Esophagus squamous epithelium (tissue), 4 donors: ENCODE results near the gene KRT4.

Source experiments
- POLR2A ChIP-seq, 4 donors: fragments of 450-650 bp; IDR thresholded peaks; one replicate each; pipeline ENCODE4 v1.6.1; 2017; ENCODE audit warnings: antibody characterized with exemption in 4 of 4, mild to moderate bottlenecking in 4 of 4, moderate library complexity in 3 of 4
- TF ChIP-seq, protein P1 (sequence below), 6 experiments: fragments of 450-650 bp in 4 of 6; fragments of 200-600 bp in 2 of 6; sonication (generic) in 2 of 6; IDR thresholded peaks; one replicate each; pipeline ENCODE4 v1.5.1; 2016 to 2019; ENCODE audit warnings: antibody characterized with exemption in 6 of 6, mild to moderate bottlenecking in 4 of 6, moderate library complexity in 4 of 6

DNA sequence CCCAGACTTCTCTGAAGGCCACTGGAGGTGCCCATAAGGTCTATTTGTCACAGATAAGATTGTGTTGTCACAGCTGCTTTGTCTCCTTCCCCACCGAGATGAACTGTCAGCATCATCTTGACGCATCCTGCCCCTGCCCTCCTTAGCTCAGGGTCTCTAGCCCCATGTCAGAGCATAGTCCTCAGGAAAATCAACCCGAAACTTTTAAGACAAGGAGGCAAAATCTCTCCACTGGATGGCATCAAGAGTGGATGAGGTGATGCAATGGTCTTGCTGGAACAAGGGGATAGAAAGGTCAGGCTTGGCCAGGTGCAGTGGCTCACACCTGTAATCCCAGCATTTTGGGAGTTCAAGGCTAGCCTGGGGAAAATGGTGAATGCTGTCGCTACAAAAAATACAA lies 12.0 kb upstream of the KRT4 start:
- TF ChIP-seq POLR2A (IDR thresholded peaks at IDR 0.05), result no peak
- TF ChIP-seq, protein P1, sequence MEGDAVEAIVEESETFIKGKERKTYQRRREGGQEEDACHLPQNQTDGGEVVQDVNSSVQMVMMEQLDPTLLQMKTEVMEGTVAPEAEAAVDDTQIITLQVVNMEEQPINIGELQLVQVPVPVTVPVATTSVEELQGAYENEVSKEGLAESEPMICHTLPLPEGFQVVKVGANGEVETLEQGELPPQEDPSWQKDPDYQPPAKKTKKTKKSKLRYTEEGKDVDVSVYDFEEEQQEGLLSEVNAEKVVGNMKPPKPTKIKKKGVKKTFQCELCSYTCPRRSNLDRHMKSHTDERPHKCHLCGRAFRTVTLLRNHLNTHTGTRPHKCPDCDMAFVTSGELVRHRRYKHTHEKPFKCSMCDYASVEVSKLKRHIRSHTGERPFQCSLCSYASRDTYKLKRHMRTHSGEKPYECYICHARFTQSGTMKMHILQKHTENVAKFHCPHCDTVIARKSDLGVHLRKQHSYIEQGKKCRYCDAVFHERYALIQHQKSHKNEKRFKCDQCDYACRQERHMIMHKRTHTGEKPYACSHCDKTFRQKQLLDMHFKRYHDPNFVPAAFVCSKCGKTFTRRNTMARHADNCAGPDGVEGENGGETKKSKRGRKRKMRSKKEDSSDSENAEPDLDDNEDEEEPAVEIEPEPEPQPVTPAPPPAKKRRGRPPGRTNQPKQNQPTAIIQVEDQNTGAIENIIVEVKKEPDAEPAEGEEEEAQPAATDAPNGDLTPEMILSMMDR (IDR thresholded peaks at IDR 0.05), result no peak
